Measurements from ENCODE around the gene MSI2.

The MSI2 gene

DNA sequence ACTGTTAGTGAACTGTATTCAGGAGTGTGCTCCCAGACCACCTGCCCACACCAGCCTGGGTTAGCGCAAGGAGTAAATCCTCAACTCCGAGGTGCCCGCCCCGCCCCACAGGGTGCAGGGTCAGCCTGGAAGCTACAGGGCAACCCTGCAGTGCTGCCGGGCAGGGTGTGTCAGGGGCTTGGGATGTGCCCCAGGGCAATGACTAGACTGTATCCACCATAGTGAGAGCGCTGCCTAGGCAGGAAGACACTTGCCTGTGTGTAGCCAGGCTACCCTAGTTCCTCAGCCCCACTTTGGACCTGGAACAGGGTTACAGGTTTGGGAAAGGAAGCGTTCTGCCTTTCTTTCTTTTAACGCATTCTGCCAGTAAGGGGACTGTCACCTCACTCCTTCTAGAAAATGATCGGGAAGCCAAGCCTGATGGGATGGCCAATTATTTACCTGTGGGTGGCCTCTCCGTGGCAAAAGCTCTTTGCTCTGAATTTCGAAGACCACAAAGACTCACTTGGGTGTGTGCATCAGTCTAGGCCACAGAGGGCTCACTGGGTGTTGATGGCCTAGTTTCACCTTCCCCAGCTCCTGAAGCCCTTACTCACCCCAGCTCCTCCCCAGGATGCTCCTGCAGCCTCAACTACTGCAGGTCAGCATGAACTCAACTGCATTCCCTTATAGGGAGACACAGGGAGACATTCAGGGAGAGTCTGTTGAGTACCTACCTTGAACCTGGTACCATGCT lies 397.9 kb downstream of the MSI2 start:
- DNase-seq, result no peak

DNA sequence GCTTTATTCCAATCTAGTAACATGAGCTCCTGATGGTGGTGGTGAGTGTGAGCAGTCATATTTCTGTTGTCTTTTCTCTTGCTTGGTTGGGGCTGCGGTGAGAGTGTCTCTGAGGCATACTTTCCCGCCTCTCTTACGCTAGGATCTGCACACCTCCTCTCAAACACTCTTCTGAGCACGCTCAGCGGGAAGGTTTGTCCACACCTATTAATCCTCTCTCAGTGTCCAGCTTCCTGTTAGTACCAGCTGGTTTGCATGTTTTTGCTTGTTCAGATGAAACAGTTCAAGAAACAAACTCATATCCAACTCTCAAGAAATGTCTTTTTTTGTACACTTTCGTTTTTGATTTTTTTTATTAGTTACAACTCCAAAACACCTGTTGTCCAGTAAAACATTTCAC lies 399.2 kb downstream of the MSI2 start:
- DNase-seq, result no peak

DNA sequence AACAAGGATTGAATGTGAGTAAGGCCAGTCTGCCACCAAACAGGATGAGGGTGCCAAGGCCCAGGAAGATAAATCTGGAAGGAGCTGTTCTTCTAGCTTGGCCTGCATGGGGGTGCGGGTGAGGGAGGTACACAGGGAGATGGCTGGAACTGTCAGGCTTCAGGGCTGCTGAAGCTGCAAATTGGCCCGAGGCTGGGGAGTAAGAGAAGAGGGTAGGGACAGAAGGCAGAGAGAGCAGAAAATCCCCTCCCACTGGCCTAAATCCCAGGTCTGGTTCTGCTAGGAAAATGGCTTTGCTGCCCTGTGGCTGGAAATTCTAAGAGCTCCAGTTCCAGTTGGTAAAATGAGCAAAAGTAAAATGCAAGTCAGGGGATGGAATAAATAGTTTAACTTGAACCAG lies 400.9 kb downstream of the MSI2 start:
- no peak for DNase-seq

DNA sequence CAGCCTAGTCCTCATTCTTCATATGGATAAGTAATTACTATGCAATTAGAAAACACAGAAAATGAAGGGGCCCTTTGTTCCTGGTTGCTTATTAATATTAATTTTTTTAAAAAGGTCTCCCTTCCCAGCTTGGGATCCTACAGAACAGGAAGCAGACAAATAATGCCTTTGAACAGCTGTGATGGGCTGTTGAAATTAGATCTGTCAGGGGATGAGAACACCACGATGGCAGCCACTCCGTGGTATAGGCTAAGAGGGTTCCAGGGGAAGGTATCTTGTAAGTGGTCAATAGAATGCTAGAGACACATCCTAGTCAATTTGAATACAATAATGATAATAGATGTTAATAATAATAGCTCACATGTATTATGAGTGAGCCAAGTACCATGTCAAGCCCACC lies 405.7 kb downstream of the MSI2 start:
- DNase-seq, result peak; percentile 51

DNA sequence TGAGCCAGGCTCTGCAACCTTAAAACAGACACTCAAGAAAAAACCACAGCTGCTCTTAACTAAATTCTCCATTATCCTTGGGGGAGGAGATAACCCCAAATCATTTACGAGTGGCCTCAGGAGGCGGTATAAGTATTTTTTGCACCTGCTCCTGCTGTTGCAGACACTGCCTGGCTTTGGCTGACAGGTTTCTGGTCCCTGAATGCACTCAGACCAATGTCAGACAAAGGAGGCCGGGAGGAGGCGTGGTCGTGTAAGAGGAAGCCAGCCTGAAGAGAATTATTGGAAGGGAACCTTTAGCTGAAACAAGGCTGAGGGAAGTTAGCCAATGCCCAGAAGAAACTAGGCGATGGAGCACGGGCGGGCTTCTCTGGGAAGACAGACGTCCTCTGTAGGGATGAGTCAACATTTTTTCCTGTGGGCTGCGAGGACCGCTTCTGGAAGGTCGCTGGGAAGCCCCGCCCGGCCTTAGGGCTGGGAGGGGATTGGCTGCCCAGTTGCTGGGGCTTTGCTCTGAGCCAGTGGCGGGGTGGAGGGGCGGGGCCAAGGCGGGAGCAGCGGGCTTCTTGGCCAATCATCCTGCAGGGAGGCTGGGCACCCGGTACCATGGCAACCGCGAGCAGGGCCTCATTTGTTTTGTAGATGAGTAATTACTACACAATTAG lies 406.5 kb downstream of the MSI2 start:
- DNase-seq, result peak; percentile 97

DNA sequence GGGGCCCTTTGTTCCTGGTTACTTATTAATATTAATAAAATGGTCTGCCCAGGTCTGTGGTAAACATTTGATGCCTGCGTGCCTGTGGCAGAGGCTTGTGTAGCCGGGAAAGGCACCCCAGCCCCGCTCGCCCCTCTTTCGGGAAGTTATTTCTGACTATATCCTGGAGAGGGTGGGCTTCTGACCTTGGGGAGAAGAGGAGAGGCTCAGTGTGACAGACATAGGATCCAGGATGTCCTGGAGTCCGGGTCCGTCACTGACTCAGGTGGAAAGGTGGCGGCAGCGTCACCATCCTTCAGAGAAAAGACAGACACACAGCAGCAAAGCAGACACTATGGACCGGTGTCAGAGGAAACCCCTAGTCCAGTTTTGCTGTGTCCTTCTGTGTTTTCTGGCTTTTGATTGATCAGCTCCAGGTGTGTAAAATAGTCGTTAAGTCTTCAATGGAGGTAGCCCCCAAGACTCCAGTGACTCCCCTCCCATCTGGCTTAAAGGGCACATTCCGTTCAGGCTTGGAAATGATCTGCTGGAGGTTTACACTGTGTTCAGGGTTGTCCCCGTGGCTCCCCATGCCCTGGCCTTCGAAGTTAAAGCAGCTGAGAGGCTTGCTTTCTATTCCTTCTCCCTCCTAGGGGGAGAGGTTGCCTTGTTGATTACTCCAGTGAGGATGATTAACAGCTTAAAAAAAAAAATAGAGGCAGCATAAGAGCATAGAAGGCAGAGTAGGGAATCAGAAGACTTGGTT lies 407.2 kb downstream of the MSI2 start:
- DNase-seq, result no peak

DNA sequence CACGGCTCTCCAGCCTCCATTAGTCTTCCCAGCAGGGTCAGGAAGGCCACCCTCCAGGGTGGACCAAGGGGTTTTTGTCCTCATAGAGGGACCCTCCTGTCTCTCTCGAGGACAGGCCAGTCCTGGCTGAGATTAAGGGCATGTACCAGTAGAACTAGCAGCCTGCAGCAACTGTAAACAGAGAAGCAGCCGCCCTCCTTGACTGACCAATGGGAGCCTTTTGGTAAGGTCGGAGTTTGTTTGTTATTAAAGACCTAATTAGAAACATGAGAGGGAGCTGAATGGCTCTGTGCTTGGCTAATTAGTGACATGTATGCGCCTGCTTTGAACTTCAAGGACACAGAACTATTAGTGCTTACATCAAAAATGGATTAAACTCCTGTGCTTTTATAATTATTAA lies 408.8 kb downstream of the MSI2 start:
- peak; percentile 62 for DNase-seq

DNA sequence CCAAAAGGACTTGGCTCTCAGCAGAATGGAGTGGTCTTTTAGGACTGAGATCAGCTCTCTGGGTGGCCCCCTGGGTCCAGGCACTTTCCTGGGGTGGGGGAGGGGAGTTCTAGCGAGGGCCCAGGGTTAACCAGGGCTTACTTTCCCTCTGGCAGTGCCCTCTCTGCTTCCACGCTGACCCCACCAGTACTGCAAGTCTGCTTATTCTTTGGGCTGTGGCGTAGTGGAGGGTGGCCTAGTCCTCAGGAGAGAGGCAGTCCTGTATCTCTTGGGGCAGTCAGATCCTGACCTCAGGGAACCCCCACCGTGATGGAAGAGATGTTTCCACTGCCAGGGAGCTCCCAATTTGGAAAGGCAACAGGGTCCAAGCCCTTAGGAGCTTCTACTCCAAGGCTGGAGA lies 409.4 kb downstream of the MSI2 start:
- DNase-seq, result no peak

DNA sequence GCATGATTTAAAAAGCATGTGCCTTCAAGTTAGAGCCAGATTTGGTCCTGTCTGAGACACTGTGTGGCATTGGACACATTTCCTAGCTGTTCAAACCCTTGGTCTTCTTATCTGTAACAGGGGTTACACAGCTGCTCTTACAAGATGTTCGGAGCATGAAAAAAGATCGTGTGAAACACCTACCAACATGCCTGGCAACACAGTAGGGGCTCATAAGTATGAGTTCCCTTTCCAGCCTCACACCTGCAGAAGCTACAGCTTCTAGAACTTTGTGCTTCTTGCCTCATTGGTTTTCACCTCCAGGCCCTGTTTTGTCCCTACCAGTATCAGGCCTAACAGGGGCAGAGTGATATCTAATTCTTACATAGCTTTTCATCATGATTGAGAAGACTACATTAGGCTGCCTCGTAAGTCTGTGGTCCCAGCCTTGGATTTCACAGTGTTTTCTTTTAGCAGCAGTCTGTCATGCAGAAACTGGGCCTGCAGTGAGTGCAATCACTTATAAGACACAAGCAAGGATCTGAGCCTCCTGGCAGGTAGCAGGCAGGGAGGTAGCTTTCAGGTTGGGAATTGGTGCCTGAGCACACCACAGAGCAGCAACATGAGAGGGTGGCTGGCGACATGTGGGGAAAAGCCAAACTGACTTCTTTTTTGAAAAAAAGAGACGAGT lies 410.0 kb downstream of the MSI2 start:
- DNase-seq, result no peak

DNA sequence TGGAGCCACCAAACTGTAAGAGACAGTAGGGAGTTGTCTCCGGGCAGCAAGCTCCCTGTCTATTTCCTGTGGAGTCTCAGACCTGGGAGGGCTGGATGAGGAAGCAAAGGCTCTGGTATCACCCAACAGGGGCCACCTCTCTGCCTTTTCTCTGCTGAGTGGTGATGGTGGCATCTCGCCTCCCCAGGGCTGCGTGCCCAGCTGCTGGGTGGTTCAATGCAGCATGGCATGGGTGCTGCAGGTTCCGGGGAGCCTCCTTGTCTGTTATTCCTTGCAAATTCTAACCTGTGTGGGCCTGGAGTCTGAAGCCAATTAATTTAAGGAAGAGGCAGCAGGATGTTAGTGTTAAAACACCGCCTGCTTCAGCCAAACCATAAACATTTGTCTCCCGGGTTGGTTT lies 410.6 kb downstream of the MSI2 start:
- DNase-seq, result no peak

DNA sequence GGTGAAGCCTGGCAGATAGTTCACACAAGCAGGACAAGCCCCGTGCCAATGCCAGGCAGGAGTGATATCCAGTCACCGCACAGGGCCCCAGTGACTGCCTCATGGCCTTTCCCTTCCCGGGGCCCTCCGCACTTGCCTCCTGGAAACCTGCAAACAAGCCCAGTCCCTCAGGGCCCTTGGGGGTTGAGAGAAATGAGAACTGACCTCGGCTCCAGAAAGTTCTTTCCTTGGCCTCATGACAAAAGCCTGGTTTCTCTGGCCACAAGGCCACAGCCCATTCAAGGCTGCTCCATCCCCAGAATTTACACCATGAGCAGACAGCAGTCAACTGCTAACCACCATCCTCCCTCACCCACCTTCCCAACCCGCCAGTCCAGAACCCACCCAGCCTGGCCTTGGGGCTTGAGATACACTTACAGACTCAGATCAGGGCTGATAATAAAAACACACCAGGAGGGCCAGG lies 411.2 kb downstream of the MSI2 start:
- DNase-seq, result no peak

DNA sequence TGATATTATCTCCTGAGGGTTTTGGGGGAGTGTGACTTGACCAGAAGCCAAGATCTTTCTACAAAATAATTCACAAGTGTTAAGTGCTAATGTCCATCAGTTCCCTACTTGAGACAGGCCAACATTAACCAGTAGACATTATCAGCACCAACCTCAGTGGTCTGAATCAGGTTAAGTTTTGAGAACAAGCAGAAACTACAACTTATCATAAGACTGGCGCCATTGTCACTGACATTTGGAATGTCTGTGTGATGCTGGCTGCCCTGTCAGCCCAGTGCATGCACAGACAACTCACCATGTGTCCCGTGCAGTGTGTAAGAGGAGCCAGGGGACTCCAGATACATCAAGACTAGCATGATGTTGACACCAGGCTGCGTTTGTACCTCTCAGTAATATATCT lies 412.0 kb downstream of the MSI2 start:
- no peak for DNase-seq

DNA sequence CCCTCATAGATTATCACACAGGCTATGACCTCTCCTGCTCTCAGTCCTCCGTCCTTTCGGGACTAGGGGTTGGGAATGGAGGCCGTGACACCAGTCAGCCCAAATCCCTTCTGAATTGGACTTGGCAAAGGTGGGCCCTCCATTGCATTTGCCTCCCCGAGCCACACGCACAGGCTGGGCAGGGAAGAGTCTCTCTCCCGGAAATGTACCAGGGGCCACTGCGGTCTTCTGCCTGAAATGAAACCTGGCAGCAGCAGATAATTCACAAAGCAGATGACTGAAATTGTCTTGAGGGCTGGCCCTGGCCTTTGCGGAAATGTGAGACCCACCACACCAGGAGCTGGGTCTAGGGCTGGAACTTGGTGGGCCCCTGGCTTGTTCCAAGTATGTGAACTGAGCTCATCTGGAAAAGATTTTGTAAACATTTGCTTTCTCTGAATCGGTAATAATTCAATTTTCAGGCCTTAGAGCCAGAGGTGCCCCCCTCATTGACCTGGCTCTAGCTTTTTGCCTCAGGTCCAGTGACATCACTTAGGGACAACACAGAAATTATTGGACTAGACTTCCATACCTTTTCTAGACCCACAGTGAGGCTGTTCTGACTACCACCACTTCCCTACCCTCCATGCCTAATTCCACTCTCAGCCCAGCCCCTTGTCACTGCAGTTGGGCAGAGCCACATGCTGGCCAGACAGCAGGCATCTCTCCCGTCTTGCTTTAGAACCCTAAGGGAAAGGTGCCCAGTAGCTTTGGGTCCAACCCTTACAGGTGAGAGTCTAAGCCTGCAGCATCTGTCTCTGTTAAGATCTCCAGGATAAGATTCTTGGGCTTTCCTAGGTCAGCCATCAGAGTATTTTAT lies 413.6 kb downstream of the MSI2 start:
- no peak for DNase-seq

DNA sequence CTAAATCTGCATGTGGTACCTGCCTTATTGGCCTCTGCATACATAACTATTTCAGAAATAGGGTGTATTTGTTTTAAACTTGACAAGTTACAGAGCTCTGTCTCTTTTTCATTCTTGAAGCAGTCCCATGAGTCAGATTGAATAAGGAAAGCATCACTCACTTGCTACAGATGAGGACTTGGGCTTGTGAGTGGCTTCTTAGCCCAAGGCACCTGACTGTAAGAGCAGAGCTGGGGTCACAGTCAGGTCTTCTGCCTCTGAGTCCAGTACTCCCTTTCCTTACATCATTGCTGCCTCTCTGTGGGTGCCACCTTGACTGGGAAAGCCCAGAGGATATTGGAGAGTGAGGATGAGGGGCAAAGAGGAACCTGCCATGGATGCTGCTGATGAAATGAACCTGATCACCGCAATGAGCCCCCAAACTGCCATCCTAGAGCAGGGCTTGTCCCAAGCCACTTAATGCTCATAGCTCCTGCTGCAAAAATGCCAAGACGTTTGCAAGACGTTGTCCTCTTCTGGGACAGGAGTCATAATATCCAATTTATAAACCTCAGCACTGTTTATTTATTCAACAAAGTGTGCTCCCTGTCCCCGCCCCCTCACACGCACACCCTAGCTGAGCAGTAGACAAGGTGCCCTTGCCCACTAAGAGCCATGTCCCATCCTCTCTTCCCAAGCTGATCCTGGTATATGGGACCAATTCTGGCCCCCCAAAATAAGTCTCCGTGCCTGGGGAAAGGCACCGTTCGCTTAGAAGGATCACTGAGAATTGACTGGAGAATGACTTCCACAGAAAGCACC lies 414.6 kb downstream of the MSI2 start:
- DNase-seq, result no peak

DNA sequence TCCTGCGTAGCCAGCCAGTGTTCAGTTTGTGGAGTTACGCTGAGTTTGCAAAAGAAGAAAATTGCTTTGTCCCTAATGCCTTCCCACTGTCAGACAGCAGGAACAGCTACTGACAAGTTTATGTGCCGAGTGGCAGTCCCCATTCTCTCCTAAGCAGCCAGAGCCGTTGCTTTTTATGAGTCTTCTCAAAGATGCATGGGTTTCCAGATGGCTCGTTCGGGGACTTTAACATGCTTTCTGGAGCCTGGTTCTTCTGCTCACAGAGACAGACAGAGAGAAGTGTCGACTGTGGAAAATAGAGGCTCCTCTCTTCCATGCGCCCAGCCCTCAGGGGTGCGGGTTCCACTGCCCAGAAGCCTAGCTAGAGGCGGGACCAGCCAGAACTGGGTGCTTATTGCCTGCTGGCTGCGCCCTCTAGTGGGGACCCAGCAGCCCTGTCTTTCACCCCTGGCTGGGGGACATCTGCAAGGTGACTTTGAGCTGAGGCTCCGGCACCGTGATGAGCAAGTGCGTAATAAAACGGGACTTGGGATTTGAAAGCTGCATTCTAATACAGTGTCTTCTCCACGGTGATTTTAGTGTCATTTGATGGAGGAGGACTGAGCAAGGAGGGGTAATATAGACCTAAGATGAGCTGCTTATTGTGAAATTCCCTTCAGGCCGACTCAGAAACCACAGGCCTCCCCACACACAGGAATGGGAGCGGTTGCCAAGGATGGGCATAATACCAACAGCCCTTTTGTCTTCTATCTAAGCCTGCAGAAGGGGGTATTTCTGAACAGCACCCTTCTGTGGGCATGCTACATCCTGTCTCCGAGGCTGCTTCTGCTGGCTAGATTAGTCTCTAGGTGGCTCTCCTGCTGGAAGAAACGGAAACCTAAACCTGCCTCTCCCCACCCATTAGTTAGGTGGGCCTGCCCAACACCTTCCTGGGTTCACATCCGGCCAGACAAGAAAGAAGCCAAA lies 415.6 kb downstream of the MSI2 start:
- DNase-seq, result peak; percentile 89

DNA sequence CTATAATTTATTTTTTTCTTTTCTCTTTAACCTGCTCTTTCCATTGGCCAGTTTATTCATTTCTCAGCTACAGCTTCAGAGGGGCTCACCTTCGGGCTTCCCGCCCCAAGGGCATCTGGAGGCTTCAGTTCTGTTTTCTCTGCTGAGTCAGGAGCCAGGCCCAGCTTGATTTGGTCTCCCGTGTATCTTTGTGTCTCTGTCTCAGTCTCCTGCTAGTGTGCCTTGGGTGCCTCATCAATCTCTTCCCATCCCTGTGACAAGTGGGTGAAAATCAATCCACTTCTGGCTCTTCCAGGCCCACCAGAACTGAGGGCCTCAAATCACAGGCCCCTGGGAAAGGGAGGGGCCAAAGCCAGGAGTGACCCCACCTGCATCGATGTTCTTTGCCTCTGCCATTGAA lies 416.6 kb downstream of the MSI2 start:
- DNase-seq, result no peak

DNA sequence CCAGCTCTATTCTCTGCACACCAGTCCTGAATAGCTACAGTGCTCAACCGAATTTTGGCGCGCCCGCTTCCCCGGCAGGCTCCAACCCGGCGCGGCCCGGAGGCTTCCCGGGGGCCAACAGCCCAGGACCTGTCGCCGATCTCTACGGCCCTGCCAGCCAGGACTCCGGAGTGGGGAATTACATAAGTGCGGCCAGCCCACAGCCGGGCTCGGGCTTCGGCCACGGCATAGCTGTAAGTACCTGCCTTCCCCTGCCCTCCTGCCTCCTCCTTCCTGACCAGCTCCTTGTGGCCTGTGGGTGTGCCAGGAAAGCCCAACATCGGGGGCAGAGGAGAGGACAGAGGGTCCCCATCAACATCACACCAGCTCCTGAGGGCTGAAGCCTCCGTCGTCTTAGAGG lies 418.6 kb downstream of the MSI2 start:
- no peak for DNase-seq

DNA sequence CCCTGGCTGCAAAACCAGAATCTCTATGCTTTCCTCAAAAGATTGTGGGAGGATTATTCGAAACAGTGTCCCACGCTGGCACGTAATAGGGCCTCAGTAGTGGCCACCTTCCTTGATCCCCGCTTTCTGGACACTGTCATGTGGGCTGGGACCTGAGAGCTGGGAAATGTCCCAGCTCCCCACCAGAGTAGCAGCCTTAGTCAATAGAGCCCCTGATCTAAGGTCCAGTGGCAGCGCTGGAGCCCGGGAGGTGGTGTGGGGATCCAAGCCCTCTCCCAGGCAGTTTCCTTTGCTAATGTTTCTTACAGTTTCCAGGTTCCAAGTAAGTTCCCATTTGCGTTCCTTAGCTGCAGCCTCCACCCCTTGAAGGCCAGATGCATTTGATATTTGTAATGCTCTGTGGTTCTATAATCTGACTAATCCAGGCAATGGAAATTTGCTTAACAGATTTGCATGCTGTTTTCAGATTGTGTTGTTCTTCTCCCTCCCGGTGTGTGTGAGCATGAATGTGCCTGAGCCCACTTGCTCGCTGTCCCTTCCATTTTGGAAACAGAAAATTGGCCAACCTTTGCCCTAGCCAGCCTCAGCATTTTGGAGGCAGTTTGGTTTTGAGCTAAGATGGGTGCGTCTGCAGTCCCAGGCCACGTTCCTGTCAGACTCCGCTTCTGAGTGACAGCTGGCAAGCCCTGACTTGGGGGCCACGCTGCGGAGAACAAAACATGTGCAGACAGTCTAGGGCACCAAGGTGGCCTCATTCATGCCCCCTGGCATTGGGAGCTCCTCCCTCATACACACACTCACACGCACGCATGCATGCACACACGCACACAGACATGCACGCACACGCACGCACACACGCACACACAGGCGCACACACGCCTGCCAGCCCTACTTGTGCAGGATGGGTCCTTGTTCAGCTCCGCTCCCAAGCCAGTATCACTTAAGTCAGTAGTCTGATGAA lies 419.4 kb downstream of the MSI2 start:
- DNase-seq, result no peak

DNA sequence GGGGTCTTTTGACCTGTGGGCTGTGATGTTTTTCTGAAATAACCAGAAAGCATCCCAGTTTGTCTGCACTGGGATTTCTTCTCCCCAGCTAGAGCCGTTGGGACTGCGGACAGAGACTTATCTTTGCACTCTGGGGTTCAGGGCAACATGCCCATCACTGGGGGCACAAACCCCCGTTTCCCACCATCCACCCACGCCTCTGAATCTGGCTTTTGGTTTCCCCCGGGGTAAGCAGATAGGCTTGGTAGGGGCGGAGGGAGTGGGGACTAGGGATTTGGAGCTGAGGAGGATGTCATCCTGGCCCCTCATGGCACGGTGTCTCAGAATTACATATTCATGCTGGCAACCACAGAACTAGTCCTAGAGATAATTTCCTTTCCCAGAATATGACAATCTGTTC lies 420.2 kb downstream of the MSI2 start:
- no peak for DNase-seq
